HG03139 (cell line): ENCODE results near the gene USP53.
A peak's percentile ranks its signal among the peaks of the same experiment; 100 is the strongest.
"Not testable (repeated sequence)": the region's sequence is repeated elsewhere in the genome, so short reads cannot be mapped to it uniquely, and the experiment has no call there.

Source experiments
- ATAC-seq: cut with Tn5 transposase; IDR thresholded peaks from one replicate; pipeline ENCODE4 v1.9.1; 2021; ENCODE audit not compliant: unreplicated experiment

USP53 gene

GRCh38 chr4:119227690-119228089, 15.2 kb downstream of the USP53 start:
- ATAC-seq = no peak

GRCh38 chr4:119228406-119228805, 15.9 kb downstream of the USP53 start:
- no peak for ATAC-seq

GRCh38 chr4:119229908-119230687, 17.6 kb downstream of the USP53 start:
- no peak for ATAC-seq

GRCh38 chr4:119231491-119231890, 19.0 kb downstream of the USP53 start:
- ATAC-seq = no peak

GRCh38 chr4:119232286-119232685, 19.8 kb downstream of the USP53 start:
- ATAC-seq = no peak

GRCh38 chr4:119233191-119233590, 20.7 kb downstream of the USP53 start:
- no peak for ATAC-seq

- ATAC-seq = no peak
Observed at GRCh38 chr4:119233750-119234149, 21.2 kb downstream of the USP53 start.

GRCh38 chr4:119237201-119237600, 24.7 kb downstream of the USP53 start:
- ATAC-seq = no peak

- no peak for ATAC-seq
Observed at GRCh38 chr4:119237642-119238041, 25.1 kb downstream of the USP53 start.

GRCh38 chr4:119238068-119238722, 25.7 kb downstream of the USP53 start:
- ATAC-seq = peak; percentile 97

GRCh38 chr4:119240128-119240527, 27.6 kb downstream of the USP53 start:
- ATAC-seq = no peak

GRCh38 chr4:119240568-119240967, 28.1 kb downstream of the USP53 start:
- no peak for ATAC-seq

- no peak for ATAC-seq
Observed at GRCh38 chr4:119242417-119242816, 29.9 kb downstream of the USP53 start.

- no peak for ATAC-seq
Observed at GRCh38 chr4:119243868-119244267, 31.4 kb downstream of the USP53 start.

- ATAC-seq = no peak
Observed at GRCh38 chr4:119244344-119244743, 31.8 kb downstream of the USP53 start.

GRCh38 chr4:119244832-119245231, 32.3 kb downstream of the USP53 start:
- no peak for ATAC-seq

GRCh38 chr4:119246177-119246733, 33.7 kb downstream of the USP53 start:
- ATAC-seq = no peak

- not testable (repeated sequence) for ATAC-seq
Observed at GRCh38 chr4:119251037-119251436, 38.5 kb downstream of the USP53 start.

- ATAC-seq = not testable (repeated sequence)
Observed at GRCh38 chr4:119255223-119255622, 42.7 kb downstream of the USP53 start.

GRCh38 chr4:119260528-119260927, 48.0 kb downstream of the USP53 start:
- ATAC-seq = no peak

- ATAC-seq = no peak
Observed at GRCh38 chr4:119261986-119262385, 49.5 kb downstream of the USP53 start.

- no peak for ATAC-seq
Observed at GRCh38 chr4:119264743-119265142, 52.2 kb downstream of the USP53 start.
